Tibial nerve (tissue), 4 donors: ENCODE measurements around the gene RASGRP2. TPM values are rescaled to one million over a fixed set of nuclear protein-coding genes. Genes with fewer than 3 reads are reported as not detected.

ENCODE experiments used
- DNase-seq, 2 donors: peaks; one replicate each; pipeline ENCODE4 v3.0.0-alpha.2; 2019; ENCODE audit warnings: low spot score in 2 of 2
- H3K27ac ChIP-seq, 4 donors: fragments of 200-600 bp; sonication (generic) in 3 of 4; one replicate each; pipeline ENCODE4 v1.5.1; 2017 to 2019; ENCODE audit warnings: mild to moderate bottlenecking in 1 of 4
- H3K27me3 ChIP-seq, 2 donors: fragments of 200-600 bp; sonication (generic) in 1 of 2; one replicate each; pipeline versions ENCODE4 v1.5.1 to v1.6.0; 2017 to 2019
- H3K36me3 ChIP-seq, 3 donors: fragments of 200-600 bp; sonication (generic); one replicate each; pipeline ENCODE4 v1.5.1; 2018 to 2019
- H3K4me1 ChIP-seq, 4 donors: fragments of 200-600 bp; sonication (generic) in 3 of 4; one replicate each; pipeline ENCODE4 v1.5.1; 2017 to 2019
- H3K4me3 ChIP-seq, 4 donors: fragments of 200-600 bp; sonication (generic) in 3 of 4; one replicate each; pipeline ENCODE4 v1.5.1; 2017 to 2019; ENCODE audit warnings: mild to moderate bottlenecking in 1 of 4, moderate library complexity in 1 of 4
- H3K9me3 ChIP-seq, 4 donors: fragments of 200-600 bp; sonication (generic) in 3 of 4; one replicate each; pipeline ENCODE4 v1.5.1; 2017 to 2019
- EP300 ChIP-seq, 2 donors: sonication (generic); formaldehyde crosslinking; IDR thresholded peaks; one replicate each; pipeline ENCODE4 v1.6.1; 2017; ENCODE audit warnings: antibody characterized with exemption in 2 of 2, mild to moderate bottlenecking in 1 of 2
- POLR2A ChIP-seq, 2 donors: fragments of 450-650 bp; IDR thresholded peaks; one replicate each; pipeline ENCODE4 v1.6.1; 2017; ENCODE audit warnings: antibody characterized with exemption in 2 of 2, mild to moderate bottlenecking in 2 of 2, moderate library complexity in 2 of 2
- WGBS, 2 donors: methylation state at CpG; one replicate each; pipeline ENCODE4 v1.1.5; 2018; 5-methylcytosine and 5-hydroxymethylcytosine counted together
- total RNA-seq, 4 donors: library from RNA; depleted of rRNA; stranded (reverse); fragments of >200 nt; gene quantifications; one replicate each; pipeline ENCODE4 v1.1.0, GENCODE V29; 2016
- TF ChIP-seq, protein P1 (sequence below), 5 experiments: fragments of 200-600 bp in 3 of 5; fragments of 450-650 bp in 2 of 5; sonication (generic) in 3 of 5; IDR thresholded peaks; one replicate each; pipeline ENCODE4 v1.5.1; 2016 to 2019; ENCODE audit warnings: antibody characterized with exemption in 5 of 5, mild to moderate bottlenecking in 3 of 5, moderate library complexity in 2 of 5

Gene RASGRP2
- total RNA-seq, 4 donors from 2014 or later = 35.4 to 87.0 (median 59.0) TPM

DNA sequence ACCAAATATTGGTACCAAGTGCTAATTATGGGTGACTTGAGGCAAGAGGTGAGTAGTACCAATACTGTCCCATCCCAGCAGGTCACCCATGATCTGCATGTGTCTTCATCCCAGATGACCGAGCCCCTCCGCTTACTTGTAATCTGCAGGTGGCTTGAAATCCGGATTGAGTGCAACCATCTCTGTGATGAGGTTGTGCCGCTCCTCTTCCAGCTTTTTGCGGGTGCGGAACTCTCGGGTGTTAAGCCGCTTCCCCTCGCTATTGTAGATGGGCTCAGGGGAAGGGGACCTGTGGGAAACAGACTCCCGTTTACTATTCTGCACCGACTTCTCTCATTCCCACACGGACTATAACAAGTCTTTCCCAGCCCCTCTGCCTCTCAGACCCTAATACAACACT is 26.2 kb upstream of the RASGRP2 start:
- no peaks in the 10 kb centered on the region for H3K9me3 ChIP-seq
- H3K4me3 ChIP-seq = no peak overlapping the region
- no peak for TF ChIP-seq POLR2A (IDR thresholded peaks at IDR 0.05)
- TF ChIP-seq, protein P1, sequence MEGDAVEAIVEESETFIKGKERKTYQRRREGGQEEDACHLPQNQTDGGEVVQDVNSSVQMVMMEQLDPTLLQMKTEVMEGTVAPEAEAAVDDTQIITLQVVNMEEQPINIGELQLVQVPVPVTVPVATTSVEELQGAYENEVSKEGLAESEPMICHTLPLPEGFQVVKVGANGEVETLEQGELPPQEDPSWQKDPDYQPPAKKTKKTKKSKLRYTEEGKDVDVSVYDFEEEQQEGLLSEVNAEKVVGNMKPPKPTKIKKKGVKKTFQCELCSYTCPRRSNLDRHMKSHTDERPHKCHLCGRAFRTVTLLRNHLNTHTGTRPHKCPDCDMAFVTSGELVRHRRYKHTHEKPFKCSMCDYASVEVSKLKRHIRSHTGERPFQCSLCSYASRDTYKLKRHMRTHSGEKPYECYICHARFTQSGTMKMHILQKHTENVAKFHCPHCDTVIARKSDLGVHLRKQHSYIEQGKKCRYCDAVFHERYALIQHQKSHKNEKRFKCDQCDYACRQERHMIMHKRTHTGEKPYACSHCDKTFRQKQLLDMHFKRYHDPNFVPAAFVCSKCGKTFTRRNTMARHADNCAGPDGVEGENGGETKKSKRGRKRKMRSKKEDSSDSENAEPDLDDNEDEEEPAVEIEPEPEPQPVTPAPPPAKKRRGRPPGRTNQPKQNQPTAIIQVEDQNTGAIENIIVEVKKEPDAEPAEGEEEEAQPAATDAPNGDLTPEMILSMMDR (IDR thresholded peaks at IDR 0.05) = no peak
- no peak for TF ChIP-seq EP300 (IDR thresholded peaks at IDR 0.05)
- no peak for DNase-seq
- peaks cover 0 to 68% (median 27%) of the 10 kb centered on the region in 4 donors for H3K4me1 ChIP-seq
- H3K36me3 ChIP-seq = peaks cover 23 to 100% (median 83%) of the 10 kb centered on the region in 3 donors
- no peak overlapping the region for H3K27ac ChIP-seq
- H3K27me3 ChIP-seq = no peaks in the 10 kb centered on the region
- 90 to 91% methylated on average over 12 of the region's 12 CpGs for WGBS, 2 donors

DNA sequence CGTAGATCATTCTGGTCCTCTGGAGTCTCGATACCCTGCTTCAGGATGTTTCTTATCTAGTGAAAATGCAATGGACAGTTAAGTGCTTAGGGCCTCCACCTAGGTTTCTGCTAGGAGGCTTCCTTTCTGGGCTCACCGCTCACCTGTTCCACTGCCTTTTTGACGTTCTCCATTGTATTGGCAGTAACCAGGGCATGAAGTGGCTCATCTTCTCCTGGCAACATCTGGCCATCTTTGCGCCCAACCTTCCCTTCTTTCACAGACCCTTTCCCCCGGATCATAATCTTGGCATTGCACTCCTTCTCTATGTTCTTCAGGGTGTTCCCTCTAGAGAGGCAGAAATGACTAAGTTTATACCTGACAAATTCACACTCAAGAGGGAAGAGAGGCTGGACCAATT is 25.3 kb upstream of the RASGRP2 start:
- Histone ChIP-seq H3K27ac (no peak overlapping the region), H3K4me1 (peaks cover 0 to 68% (median 26%) of the 10 kb centered on the region in 4 donors), H3K4me3 (no peak overlapping the region), H3K36me3 (peaks cover 28 to 100% (median 82%) of the 10 kb centered on the region in 3 donors), H3K9me3 (no peaks in the 10 kb centered on the region), H3K27me3 (no peaks in the 10 kb centered on the region)
- TF ChIP-seq EP300 (IDR thresholded peaks at IDR 0.05) (no peak), POLR2A (IDR thresholded peaks at IDR 0.05) (no peak)
- TF ChIP-seq, protein P1 (IDR thresholded peaks at IDR 0.05) = no peak
- WGBS, 2 donors = 90 to 92% methylated on average over 6 of the region's 6 CpGs
- no peak for DNase-seq

DNA sequence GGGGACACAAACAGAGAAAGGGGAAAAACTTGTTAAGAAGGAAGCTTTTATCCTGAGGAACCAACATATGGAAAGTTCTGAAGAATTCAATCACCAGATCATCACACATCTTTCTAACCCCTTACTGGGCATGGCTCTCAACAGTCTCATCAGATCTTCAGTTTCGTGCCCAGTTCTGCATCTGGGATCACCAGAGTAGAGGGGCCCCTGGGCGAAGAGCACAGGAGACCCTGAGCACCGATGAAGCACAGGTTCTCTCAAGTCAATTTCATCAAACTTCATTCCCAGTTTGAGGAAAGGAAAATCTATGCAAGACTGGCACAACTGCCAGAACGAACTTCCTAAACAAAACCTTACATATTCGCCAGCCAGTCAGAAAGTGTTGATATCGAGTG is 24.4 kb upstream of the RASGRP2 start:
- Histone ChIP-seq H3K36me3 (peaks cover 30 to 100% (median 72%) of the 10 kb centered on the region in 3 donors), H3K27me3 (no peaks in the 10 kb centered on the region), H3K4me1 (peaks cover 0 to 68% (median 27%) of the 10 kb centered on the region in 4 donors), H3K4me3 (no peak overlapping the region), H3K9me3 (no peaks in the 10 kb centered on the region), H3K27ac (peak overlapping the region in 2 of 4 donors; percentile 13 to 38)
- no peak for TF ChIP-seq POLR2A (IDR thresholded peaks at IDR 0.05)
- no peak for TF ChIP-seq EP300 (IDR thresholded peaks at IDR 0.05)
- TF ChIP-seq, protein P1 (IDR thresholded peaks at IDR 0.05) = no peak
- no peak for DNase-seq
- WGBS, 2 donors = 87 to 89% methylated on average over 6 of the region's 6 CpGs

DNA sequence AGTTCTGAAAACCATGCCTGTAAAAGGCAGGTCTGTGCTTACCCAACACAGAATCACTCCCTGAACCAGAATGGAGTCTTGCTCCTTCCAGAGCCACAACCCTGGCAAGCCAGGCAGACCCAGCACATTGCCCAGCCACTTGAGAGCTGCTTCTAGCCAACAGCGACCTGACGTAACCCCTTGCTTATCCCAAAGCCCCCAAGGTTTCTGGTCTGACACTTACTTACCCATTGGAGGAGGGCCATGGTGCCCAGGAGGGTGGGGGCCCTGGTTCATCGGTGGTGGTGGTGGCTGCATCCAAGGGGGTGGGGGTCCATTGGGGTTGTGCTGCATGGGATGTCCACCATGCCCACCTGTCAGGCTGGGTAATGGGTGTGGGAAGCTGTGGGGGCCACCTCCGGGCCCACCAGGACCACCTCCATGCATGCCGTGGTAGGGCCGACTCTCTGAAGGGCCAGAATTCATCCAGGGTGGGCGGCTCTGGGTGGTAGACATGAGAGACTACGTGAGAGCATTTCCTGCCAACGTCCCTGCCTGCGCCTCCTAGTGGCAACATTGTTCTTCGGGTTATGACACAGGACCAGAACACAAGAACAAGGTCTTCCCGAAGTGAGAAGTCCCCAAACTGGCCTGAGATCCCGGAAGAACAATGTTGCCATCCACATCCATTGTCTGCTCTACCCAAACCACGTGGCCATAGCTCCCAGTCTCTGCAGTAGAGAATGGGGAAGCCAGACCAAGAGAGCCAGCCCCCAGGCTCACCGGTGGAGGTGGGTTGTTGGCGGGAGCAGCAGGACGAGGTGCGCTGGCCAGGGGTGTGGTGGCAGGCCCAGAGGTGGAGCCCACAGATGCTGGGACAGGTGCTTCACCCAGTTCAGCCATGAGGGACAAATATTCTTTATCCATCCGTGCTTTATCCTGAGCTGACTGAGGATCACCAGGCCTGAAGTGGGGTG is 23.7 kb upstream of the RASGRP2 start:
- peaks cover 0 to 68% (median 26%) of the 10 kb centered on the region in 4 donors for H3K4me1 ChIP-seq
- no peak for TF ChIP-seq POLR2A (IDR thresholded peaks at IDR 0.05)
- TF ChIP-seq, protein P1 (IDR thresholded peaks at IDR 0.05) = peak; percentile 58 to 81 (median 71)
- H3K27me3 ChIP-seq = no peaks in the 10 kb centered on the region
- H3K9me3 ChIP-seq = no peaks in the 10 kb centered on the region
- WGBS, 2 donors = 48 to 55% methylated on average over 8 to 18 of the region's 19 CpGs
- H3K4me3 ChIP-seq = no peak overlapping the region
- H3K36me3 ChIP-seq = peaks cover 30 to 100% (median 68%) of the 10 kb centered on the region in 3 donors
- DNase-seq = peak; percentile 55 to 82
- peak overlapping the region in 3 of 4 donors; percentile 13 to 51 (median 38) for H3K27ac ChIP-seq

DNA sequence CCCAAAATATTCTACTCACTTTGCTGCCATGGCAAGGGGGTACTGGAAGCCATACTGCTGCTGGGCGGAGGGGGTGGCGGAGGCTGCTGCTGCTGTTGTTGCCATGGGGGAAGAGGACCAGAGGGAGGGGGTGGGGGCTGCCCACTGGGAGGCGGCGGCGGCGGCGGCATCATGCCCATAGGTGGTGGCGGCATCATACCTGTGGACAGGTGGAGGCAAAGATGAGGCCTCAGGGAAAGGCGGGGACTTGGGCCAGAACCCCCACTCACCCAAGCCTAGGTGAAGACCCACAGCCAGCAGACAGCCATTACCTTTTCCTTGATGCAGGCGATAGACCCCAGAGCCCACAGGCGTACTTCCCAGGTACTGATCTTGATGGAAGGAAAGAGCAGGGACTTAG is 22.9 kb upstream of the RASGRP2 start:
- WGBS, 2 donors = 95 to 99% methylated on average over 11 of the region's 11 CpGs
- Histone ChIP-seq H3K4me1 (peaks cover 0 to 68% (median 27%) of the 10 kb centered on the region in 4 donors), H3K27ac (peak overlapping the region in 2 of 4 donors; percentile 13 to 51), H3K9me3 (no peaks in the 10 kb centered on the region), H3K27me3 (no peaks in the 10 kb centered on the region), H3K4me3 (no peak overlapping the region), H3K36me3 (peaks cover 30 to 100% (median 68%) of the 10 kb centered on the region in 3 donors)
- TF ChIP-seq, protein P1 (IDR thresholded peaks at IDR 0.05) = no peak
- TF ChIP-seq POLR2A (IDR thresholded peaks at IDR 0.05) (no peak), EP300 (IDR thresholded peaks at IDR 0.05) (no peak)
- DNase-seq = no peak
